ENCODE measurements around the gene DCST1. TPM values are rescaled to one million over a fixed set of nuclear protein-coding genes. Genes with fewer than 3 reads are reported as not detected.

DCST1 gene, protein sequence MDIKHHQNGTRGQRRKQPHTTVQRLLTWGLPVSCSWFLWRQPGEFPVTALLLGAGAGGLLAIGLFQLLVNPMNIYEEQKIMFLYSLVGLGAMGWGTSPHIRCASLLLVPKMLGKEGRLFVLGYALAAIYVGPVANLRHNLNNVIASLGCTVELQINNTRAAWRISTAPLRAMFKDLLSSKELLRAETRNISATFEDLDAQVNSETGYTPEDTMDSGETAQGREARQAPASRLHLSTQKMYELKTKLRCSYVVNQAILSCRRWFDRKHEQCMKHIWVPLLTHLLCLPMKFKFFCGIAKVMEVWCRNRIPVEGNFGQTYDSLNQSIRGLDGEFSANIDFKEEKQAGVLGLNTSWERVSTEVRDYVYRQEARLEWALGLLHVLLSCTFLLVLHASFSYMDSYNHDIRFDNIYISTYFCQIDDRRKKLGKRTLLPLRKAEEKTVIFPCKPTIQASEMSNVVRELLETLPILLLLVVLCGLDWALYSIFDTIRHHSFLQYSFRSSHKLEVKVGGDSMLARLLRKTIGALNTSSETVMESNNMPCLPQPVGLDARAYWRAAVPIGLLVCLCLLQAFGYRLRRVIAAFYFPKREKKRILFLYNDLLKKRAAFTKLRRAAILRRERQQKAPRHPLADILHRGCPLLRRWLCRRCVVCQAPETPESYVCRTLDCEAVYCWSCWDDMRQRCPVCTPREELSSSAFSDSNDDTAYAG
- not detected in 2 replicates for total RNA-seq

DNA sequence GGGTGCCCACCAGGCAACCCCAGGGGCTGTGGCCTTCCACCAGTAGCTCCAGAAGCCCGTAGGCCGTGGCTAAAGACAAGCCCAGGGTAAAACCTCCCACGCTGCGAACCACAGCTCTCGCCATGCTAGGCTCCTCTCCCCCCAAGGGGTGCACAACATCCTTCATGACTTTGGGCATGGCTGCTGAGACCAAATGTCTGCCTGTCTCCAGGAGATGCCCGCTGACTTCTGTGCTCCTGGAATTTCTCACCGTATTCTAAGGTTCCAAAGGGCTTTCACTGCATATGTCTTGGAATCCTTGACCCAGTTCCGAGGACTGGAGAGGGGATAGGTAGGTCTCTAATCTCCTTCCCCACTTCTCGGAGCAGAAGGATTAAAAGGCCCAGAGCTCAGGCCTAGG, at the start of gene DCST1, which contains the start of gene DCST2:
Gene DCST1, plus strand, starts transcription at position 301 of the 400 bp plus-strand sequence. CDS start 213 bp downstream, outside the sequence.
Gene DCST2, minus strand, starts transcription at position 258 of the 400 bp plus-strand sequence. Its CDS starts 80 bp downstream, at position 178.

DNA sequence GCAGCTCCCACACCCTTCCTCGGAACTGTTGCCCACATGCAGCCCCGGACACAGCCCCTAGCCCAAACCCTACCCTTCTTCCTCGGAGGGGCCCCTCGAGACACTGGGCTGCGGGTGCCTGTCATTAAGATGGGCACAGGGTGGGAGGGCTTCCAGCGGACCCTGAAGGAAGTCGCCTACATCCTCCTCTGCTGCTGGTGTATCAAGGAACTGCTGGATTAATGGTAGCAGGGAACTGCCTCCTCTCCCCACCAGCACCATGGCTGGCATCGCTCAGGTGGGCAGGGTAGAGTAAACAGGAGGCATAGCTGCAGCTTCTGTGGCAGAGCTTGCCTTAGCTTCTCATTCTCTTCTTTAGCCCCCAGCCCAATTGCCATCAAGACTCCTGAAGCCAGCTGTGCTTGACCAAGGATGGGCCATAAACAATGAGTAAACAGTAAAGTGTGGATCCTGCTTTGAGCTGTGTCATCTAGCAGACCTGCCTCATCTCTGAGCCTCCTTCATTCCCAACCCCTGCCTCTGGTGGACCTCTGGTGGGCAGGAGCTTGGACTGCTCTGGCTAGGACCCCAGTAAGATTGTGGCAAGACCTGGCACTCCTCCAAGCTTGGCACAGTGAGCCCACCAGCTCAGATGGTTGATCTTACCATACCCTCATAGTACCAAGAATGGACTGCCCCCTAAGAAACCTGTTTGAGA, 39.9 kb upstream of the DCST1 start, which contains the start of gene LENEP:
Gene LENEP, plus strand, starts transcription at position 15 of the 697 bp plus-strand sequence. Its CDS starts 22 bp downstream, at position 37.

DNA sequence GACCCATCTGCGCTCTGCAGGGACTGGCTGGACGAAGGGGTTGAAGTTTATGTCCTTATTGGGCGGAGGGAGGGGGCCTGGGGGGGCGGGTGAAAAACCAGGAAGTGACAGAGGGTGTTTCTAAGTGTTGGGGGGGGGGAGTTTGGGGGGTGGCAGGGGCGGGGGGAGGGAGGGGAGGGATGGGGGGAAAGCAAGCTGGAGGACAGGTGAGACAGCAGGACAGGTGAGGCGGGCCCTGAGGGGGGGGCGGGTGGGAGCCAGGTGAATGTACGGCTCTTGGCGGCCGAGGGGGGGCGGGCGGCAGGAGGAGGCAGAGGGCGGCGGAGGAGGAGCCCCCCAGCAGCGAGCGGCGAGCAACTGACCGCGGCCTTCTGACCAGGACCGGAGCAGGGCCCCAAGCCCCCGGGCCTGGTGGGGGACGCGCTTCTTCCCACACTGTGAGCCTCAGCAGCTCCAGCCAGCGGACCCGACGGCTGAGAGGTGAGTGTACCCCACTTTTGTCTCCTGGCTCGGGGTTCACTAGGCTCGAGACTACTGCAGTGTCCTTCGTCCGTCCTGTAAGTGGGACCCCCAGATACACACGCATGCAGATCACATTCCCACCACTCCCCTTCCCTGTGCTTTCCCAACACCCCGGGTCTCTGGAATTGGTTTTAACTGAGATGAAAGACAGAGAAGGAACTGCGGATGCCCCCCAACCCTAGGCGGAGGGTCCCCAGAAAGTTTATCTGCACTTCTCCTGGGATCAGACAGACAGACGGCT, 31.0 kb upstream of the DCST1 start, which contains the start of gene ZBTB7B:
Gene ZBTB7B, plus strand, starts transcription at position 339 of the 763 bp plus-strand sequence. CDS start 11,859 bp downstream, outside the sequence.

DNA sequence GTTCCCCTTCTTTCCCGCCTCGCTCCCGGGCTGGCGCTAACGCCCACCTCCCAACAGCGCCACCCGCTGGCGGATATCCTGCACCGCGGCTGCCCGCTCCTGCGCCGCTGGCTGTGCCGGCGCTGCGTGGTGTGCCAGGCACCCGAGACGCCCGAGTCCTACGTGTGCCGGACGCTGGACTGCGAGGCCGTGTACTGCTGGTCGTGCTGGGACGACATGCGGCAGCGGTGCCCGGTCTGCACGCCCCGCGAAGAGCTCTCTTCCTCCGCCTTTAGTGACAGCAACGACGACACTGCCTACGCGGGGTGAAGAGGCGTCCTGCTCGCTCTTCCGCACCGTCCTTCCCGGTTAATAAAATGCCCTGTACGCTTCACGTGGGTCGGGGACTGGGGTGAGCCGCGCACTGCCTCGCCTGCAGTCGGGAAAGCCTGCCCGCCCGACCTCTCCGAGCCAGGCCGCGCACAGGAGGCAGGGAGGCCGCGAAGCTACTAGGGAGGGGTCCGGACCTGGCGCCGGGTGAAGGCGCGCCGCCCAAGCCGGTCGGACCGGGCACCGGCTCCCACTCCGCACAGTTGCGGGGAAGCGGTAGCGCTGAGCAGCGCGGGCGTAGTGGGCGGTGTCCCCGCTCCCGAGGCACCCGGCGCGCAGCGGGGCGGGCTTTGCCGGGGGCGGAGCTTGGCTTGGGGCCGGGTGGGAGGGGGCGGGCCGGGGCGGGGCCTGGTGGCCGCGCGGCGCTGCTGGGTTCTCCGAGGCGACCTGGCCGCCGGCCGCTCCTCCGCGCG, 17.1 kb downstream of the DCST1 start, which contains the start of gene ADAM15:
Gene ADAM15, plus strand, starts transcription at position 757 of the 782 bp plus-strand sequence. CDS start 71 bp downstream, outside the sequence.

DNA sequence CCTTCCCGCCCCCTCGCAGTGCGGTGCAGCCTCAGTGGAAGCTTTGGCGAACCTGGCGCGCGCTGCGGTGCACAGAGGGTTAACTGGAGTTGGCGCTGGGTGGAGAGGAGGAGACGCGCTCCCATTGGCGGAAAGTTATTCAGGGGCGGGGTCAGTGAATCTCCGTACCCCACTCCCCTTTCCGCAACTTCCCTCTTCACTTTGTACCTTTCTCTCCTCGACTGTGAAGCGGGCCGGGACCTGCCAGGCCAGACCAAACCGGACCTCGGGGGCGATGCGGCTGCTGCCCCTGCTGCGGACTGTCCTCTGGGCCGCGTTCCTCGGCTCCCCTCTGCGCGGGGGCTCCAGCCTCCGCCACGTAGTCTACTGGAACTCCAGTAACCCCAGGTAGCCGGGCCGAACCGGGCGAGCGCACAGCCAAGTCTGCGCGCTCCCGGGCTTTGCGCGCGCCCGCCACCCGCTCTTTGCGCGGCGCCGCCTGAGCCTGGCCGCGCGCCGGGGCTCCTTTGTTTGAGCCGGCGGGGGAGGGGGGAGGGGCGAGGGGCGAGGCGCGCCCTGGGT, 30.0 kb downstream of the DCST1 start, which contains the start of gene EFNA4:
Gene EFNA4, plus strand, starts transcription at position 191 of the 561 bp plus-strand sequence. Its CDS starts 84 bp downstream, at position 275.

DNA sequence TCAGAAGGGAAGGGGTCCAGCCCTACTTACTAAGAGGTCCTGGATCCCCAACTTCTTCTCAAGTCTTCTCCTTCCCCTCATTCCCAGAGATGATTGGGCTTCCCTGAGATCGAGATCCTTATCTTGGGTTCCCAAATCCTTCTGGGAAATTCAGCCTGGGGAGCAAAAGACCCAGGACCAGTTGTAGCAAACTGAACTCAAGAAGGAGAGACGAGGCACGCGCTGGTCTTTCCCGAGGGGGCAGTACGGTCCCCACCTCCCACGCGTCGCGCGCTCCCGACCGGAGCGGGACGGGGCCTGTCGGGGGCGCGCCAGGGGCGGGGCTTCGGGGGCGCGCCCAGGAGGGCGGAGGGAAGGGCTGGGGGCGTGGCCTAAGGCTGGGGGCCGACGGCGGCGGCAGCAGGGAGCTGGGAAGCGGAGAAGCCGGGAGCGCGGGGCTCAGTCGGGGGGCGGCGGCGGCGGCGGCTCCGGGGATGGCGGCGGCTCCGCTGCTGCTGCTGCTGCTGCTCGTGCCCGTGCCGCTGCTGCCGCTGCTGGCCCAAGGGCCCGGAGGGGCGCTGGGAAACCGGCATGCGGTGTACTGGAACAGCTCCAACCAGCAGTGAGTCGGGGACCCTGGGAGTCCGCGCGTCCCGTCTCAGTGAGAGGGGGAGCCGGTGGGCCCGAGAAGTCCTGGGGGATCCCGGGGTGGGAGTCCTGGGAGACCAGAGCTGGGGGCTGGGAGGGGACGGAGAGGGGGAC, 45.0 kb downstream of the DCST1 start, which contains the start of gene EFNA3:
Gene EFNA3, plus strand, starts transcription at position 369 of the 741 bp plus-strand sequence. Its CDS starts 105 bp downstream, at position 474.

Other genes with a start within 250 kb of the DCST1 start
- gene KCNN3, start 163.5 kb upstream of the DCST1 start, total RNA-seq = 0.87 and 1.3 TPM in 2 replicates
- gene PMVK, start 97.1 kb upstream of the DCST1 start, total RNA-seq = 9.2 and 11.3 TPM in 2 replicates
- 109 and 117 TPM in 2 replicates for gene PBXIP1, start 77.7 kb upstream of the DCST1 start, total RNA-seq
- gene PYGO2, start 72.0 kb upstream of the DCST1 start, total RNA-seq = 5.3 and 5.4 TPM in 2 replicates
- gene SHC1, start 63.1 kb upstream of the DCST1 start, total RNA-seq = 253 and 300 TPM in 2 replicates
- 29.0 and 31.8 TPM in 2 replicates for gene CKS1B, start 59.1 kb upstream of the DCST1 start, total RNA-seq
- 16.7 and 18.6 TPM in 2 replicates for gene FLAD1, start 50.5 kb upstream of the DCST1 start, total RNA-seq
- gene LENEP, start 40.2 kb upstream of the DCST1 start, total RNA-seq = 0.43 TPM in 1 of 2 replicates, not detected in the other
- 7.0 and 9.8 TPM in 2 replicates for gene ZBTB7B, start 31.0 kb upstream of the DCST1 start, total RNA-seq
- 0.09 and 0.11 TPM in 2 replicates for gene DCST2, start within 50 bp of the DCST1 start, total RNA-seq
- 97.1 and 129 TPM in 2 replicates for gene ADAM15, start 17.5 kb downstream of the DCST1 start, total RNA-seq
- gene EFNA4, start 29.9 kb downstream of the DCST1 start, total RNA-seq = 13.7 and 15.3 TPM in 2 replicates
- 1.4 and 2.1 TPM in 2 replicates for gene EFNA3, start 45.0 kb downstream of the DCST1 start, total RNA-seq
- gene EFNA1, start 94.1 kb downstream of the DCST1 start, total RNA-seq = 172 and 255 TPM in 2 replicates
- 56.8 and 66.1 TPM in 2 replicates for gene SLC50A1, start 102.0 kb downstream of the DCST1 start, total RNA-seq
- 28.5 and 38.7 TPM in 2 replicates for gene DPM3, start 106.7 kb downstream of the DCST1 start, total RNA-seq
- 139 and 143 TPM in 2 replicates for gene KRTCAP2, start 139.5 kb downstream of the DCST1 start, total RNA-seq
- 1.1 and 1.3 TPM in 2 replicates for gene TRIM46, start 140.0 kb downstream of the DCST1 start, total RNA-seq
- 12.6 and 13.2 TPM in 2 replicates for gene THBS3, start 174.1 kb downstream of the DCST1 start, total RNA-seq
- 23.5 and 34.1 TPM in 2 replicates for gene MTX1, start 174.9 kb downstream of the DCST1 start, total RNA-seq
- gene ENTREP3, start 221.7 kb downstream of the DCST1 start, total RNA-seq = 2.4 and 2.5 TPM in 2 replicates
- 25.8 and 28.2 TPM in 2 replicates for gene SCAMP3, start 228.5 kb downstream of the DCST1 start, total RNA-seq
- 18.5 and 20.6 TPM in 2 replicates for gene CLK2, start 239.7 kb downstream of the DCST1 start, total RNA-seq
- gene HCN3, start 243.6 kb downstream of the DCST1 start, total RNA-seq = 0.34 and 0.76 TPM in 2 replicates